ENCODE results near the gene XRCC6.
"Not testable (repeated sequence)": the region's sequence is repeated elsewhere in the genome, so short reads cannot be mapped to it uniquely, and the experiment has no call there.

Gene XRCC6

DNA sequence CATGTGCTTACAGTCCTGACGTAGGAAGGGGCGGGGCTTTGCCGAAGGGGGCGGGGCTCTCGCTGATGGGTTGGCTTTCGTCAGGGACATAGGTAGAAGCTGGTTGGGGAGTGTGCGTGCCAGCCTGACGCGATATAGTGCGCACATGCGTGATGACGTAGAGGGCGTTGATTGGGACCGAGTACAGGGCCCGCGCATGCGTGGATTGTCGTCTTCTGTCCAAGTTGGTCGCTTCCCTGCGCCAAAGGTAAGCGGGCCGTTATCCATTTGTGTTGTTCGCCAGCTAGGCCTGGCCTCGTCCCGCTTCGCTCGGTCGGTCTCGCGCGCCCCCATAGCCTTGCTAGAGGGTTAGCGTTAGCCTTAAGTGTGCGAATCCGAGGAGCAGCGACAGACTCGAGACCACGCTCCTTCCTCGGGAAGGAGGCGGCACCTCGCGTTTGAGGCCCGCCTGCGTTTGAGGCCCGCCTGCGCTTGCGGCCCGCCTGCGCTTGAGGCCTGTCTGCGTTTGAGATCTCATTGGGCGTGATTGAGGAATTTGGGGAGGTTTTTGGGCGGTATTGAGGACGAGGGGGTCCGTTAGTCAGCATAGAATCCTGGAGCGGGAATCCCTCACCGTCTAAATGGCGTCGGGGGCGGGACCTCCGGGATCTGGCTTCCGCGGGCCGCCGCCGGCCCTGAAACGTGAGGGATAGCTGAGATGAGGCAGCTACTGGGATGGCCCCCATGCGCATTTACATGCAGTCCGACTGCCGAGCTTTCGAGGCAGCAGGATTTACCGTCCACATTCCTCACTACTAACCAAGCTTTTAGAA, at the start of gene XRCC6:
XRCC6 (plus strand) TSS at position 197 of the 812 bp plus-strand sequence. CDS start 710 bp downstream, outside the sequence.
- Mint-ChIP-seq H3K4me3 (peak within 1 kb of the TSS; percentile 99), H3K36me3 (peaks cover 94% of the 10 kb centered on the region), H3K9me3 (no peaks in the 10 kb centered on the region), H3K27ac (peak within 1 kb of the TSS; percentile 99), H3K4me1 (peaks cover 49% of the 10 kb centered on the region)
- DNase-seq (ENCODE audit: low spot score in 2 of 2) (peak; percentile 99 to 100), ATAC-seq (peak; percentile 94)

DNA sequence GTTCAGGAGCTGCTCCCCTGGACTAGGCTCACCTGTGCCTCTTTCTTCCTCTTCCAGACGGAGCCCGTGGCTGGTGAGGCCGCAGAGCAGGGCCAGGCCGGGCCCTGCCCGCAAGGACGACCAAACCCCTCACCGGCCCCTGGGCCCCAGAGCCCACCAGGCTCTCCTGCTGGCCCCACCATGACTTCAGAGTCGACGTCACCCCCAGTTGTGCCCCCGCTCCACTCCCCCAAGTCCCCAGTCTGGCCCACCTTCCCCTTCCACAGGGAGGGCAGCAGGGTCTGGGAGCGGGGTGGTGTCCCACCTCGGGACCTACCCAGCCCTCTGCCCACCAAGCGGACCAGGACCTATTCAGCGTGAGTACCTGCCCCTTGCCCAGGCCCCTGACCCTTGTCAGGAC, 49.3 kb upstream of the XRCC6 start:
- DNase-seq (ENCODE audit: low spot score in 2 of 2), result no peak
- no peak for ATAC-seq
- Mint-ChIP-seq H3K27ac (no peak overlapping the region), H3K9me3 (no peaks in the 10 kb centered on the region), H3K4me3 (no peak overlapping the region), H3K4me1 (no peaks in the 10 kb centered on the region), H3K36me3 (peaks cover 2% of the 10 kb centered on the region)

DNA sequence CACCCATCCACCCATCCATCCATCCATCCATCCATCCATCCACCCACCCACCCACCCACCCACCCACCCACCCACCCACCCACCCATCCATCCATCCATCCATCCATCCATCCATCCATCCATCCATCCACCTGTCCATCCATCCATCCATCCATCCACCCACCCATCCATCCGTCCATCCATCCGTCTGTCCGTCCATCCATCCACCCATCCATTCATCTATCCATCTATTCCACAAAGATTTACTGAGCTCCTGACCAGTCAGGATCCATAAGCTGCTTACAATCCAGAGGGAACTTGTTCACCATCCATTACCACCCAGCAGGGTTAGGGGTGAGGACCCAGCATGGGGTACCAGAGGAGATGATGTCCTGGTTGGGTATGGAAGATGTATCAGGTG, 48.8 kb upstream of the XRCC6 start:
- not testable (repeated sequence) for H3K27ac Mint-ChIP-seq; H3K4me3 Mint-ChIP-seq; H3K36me3 Mint-ChIP-seq; ATAC-seq; DNase-seq (ENCODE audit: low spot score in 2 of 2); H3K9me3 Mint-ChIP-seq; H3K4me1 Mint-ChIP-seq

DNA sequence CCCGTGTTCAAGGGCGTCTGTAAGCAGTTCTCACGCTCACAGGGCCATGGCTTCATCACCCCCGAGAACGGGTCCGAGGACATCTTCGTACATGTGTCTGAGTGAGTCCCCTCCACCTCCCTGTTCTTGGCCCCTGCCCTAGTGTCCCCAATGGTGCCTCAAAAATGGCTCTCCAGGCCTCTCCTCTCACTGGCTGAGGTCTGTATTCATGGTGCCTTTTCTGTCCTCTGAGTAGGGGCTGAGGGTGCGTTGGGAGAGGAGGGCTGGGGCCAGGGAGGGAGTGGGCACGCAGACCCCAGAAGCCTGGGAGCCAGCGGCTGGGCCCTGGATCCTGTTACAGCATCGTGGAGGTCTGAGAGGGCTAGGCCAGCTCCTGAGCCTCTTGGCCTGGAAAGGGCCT, 47.4 kb upstream of the XRCC6 start:
- no peak overlapping the region for H3K4me3 Mint-ChIP-seq
- ATAC-seq (no peak), DNase-seq (ENCODE audit: low spot score in 2 of 2) (no peak)
- H3K9me3 Mint-ChIP-seq, result no peaks in the 10 kb centered on the region
- no peaks in the 10 kb centered on the region for H3K4me1 Mint-ChIP-seq
- H3K27ac Mint-ChIP-seq, result no peak overlapping the region
- H3K36me3 Mint-ChIP-seq, result peaks cover 7% of the 10 kb centered on the region

DNA sequence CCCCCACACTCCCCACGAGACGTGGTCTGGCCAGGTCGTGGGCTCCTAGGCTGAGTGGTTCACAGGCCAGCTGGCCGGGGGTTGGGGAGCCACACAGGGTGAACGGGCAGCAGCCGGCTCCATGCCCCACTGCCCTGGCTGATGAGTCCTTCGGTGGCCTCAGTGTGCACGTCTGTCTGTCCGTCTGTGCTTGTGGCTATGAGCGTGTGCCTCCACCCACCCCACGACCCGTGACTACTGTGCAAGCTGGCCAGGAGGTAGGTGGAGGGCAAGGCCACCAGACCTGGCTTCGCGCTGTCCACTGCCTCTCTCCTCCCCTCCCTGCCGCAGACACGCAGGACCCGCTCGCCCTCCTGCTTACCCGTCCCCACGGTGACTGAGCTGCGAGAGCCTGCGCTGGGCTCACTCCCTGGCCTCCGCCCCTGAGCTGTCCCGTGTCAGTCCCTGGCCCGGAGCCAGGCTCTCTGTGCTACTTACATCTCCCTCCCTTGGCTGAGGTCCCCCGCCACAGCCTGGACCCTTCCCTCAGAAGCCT, 46.2 kb upstream of the XRCC6 start:
- Mint-ChIP-seq H3K4me3 (no peak overlapping the region), H3K27ac (no peak overlapping the region), H3K9me3 (no peaks in the 10 kb centered on the region), H3K36me3 (peaks cover 11% of the 10 kb centered on the region), H3K4me1 (no peaks in the 10 kb centered on the region)
- DNase-seq (ENCODE audit: low spot score in 2 of 2) (no peak), ATAC-seq (no peak)

DNA sequence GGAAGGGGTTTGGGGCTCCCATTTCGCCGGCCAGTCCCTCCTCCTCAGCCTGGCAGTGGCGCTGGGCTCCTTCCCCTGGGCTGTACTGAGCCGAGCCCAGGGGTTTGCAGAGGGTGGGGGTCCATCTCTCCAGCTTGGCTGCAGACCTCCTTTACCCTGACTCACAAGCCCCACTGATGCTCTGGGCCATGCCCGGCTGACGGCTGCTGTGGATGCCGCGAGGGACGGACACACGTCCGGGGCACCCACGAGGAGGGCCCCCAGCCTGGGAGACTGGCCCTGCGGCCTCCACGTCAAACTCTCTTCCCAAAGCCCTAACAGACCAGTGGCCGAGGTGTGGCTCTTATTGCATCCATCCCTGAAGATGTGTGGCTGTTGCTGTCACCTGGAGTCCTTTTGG, 45.6 kb upstream of the XRCC6 start:
- H3K9me3 Mint-ChIP-seq, result no peaks in the 10 kb centered on the region
- no peak overlapping the region for H3K27ac Mint-ChIP-seq
- no peak for ATAC-seq
- DNase-seq (ENCODE audit: low spot score in 2 of 2), result no peak
- no peak overlapping the region for H3K4me3 Mint-ChIP-seq
- H3K36me3 Mint-ChIP-seq, result peaks cover 11% of the 10 kb centered on the region
- no peaks in the 10 kb centered on the region for H3K4me1 Mint-ChIP-seq

DNA sequence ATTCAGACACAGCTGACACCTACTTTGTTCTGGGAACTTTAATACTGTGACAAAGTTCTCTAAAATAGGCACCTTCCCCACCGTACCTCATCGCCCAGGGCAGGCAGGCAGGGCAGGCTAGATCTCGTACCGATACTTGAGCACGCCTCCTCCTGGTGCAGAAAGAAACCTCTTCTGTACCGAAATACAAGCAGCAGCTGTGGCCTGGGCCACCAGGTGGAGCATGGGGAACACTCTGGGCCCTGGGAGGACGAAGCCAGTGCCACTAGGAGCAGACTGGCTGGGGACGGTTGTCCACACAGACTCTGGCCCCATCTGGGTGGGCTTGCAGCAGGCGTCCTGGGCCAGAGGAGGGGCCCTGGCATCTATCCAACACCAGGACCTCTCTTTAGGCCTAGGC, 44.2 kb upstream of the XRCC6 start:
- no peak overlapping the region for H3K4me3 Mint-ChIP-seq
- DNase-seq (ENCODE audit: low spot score in 2 of 2) (no peak), ATAC-seq (peak; percentile 57)
- H3K9me3 Mint-ChIP-seq, result no peaks in the 10 kb centered on the region
- no peaks in the 10 kb centered on the region for H3K4me1 Mint-ChIP-seq
- H3K36me3 Mint-ChIP-seq, result peaks cover 17% of the 10 kb centered on the region
- H3K27ac Mint-ChIP-seq, result no peak overlapping the region

DNA sequence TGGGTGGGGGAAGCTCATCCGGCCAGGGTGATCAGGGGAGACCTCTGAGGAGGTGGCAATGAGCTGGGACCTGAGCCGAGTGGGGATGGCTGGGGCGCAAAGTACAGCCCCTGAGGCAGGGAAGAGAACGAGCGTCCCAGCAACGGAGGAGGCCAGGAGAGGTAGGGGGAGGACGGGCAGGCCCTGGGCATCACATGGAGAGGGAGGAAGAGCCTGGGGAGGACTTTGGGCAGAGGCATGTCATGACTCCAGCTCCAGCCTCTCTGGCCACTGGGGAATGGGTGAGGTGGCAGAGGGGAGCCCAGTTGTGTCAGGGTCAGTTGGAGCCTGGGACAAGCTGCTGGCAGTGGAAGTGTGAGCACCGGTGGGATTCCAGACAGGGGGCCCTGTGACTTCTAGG, 43.0 kb upstream of the XRCC6 start:
- peaks cover 28% of the 10 kb centered on the region for H3K36me3 Mint-ChIP-seq
- no peak overlapping the region for H3K27ac Mint-ChIP-seq
- DNase-seq (ENCODE audit: low spot score in 2 of 2) (no peak), ATAC-seq (no peak)
- no peak overlapping the region for H3K4me3 Mint-ChIP-seq
- H3K4me1 Mint-ChIP-seq, result no peaks in the 10 kb centered on the region
- no peaks in the 10 kb centered on the region for H3K9me3 Mint-ChIP-seq

DNA sequence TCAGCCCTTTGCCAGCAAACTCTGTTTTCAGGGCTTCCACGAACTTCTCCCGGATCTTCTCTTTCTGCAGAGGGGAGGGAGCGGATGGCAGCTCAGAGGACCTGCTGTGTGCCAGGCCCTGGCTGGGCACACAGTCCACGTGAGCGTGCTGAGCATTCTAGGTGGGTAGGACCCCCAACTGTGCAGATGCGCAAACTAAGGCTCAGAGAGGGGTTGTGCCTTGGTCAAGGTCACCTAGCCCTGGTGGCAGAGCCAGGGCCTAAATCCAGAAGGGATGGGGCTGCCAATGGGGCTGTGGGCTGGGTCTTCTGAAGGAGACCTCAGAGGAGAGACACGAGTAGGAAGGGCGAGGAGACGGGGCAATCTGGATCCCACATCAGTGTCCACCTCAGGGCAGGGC, 42.3 kb upstream of the XRCC6 start:
- Mint-ChIP-seq H3K9me3 (no peaks in the 10 kb centered on the region), H3K4me1 (no peaks in the 10 kb centered on the region), H3K27ac (no peak overlapping the region), H3K4me3 (no peak overlapping the region), H3K36me3 (peaks cover 34% of the 10 kb centered on the region)
- no peak for DNase-seq (ENCODE audit: low spot score in 2 of 2)
- ATAC-seq, result no peak

DNA sequence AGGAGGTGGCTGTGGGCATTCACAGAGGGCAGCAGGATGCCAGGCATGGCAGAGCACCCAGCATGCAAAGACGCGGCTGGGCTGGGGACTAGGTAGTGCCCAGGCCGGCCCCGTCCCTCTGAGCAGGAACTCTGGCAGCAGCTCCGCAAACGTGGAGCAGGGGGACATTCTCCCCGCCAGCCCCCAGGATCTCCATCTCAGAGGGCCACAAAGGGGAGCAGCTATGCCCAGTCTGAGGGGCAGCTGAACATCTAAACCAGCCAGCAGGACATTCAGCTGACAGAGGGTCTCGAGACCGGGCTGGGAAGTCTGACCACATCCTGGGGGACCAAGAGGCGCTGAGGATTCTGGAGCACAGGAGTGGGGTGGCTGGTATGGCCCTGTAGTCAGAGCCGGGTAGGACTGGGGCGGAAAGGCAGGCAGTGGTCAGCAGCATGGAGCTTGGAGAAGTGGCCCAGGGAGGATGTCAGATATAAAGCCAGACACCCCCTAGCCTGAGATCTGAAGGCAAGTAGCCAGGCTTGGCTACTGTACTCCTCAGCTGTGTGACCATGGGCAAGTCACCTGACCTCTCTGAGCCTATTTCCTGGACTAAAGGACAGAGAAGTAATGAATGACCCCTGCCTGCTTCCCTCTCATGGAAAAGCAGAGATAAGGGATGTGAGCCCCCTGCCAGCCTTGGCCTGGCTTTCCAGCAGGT, 41.6 kb upstream of the XRCC6 start:
- H3K36me3 Mint-ChIP-seq, result peaks cover 40% of the 10 kb centered on the region
- no peak for DNase-seq (ENCODE audit: low spot score in 2 of 2)

DNA sequence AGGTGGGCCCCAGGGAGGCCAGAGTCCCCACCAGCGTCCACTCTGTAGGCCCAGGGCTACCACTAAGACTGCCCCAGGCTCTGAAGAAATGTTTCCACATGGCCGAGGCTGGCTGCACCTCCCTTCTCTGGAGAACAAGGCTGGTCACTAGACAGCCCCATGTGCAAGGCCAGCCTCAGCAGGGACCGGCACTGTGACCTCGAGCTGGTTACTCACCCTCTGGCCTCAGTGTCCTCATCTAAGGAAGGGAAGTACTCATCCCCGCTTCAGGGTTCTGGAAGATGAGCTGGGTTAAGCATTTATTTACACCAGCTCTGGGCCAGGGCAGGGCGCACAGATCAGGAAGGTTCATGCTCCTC, 41.1 kb upstream of the XRCC6 start:
- H3K27ac Mint-ChIP-seq, result no peak overlapping the region
- H3K36me3 Mint-ChIP-seq, result peaks cover 41% of the 10 kb centered on the region
- no peak for ATAC-seq
- no peaks in the 10 kb centered on the region for H3K9me3 Mint-ChIP-seq
- H3K4me3 Mint-ChIP-seq, result no peak overlapping the region
- no peak for DNase-seq (ENCODE audit: low spot score in 2 of 2)
- H3K4me1 Mint-ChIP-seq, result peaks cover 5% of the 10 kb centered on the region

More for the DNA sequence above, 41.6 kb upstream of the XRCC6 start:
- Mint-ChIP-seq H3K9me3 (no peaks in the 10 kb centered on the region), H3K4me1 (no peaks in the 10 kb centered on the region), H3K27ac (no peak overlapping the region), H3K4me3 (no peak overlapping the region)
- no peak for ATAC-seq

DNA sequence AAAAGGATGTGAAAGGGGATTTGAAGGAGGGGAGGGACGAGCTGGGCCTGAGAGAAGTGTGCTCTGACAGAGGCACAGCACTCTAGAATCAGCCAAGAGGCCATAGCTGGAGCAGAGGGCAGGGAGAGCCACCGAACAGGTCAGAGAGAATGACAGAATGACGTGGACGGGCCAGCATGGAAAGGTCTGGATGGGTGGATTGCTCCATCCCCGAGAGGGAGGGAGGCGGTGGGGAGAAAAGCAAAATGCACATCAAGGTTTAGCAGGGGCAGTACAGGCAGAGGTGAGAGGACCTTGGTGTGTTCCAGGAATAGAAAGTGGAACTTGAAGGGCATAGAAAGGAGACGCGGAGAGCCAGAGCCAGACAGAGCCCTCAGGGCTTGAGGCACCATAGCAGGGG, 38.4 kb upstream of the XRCC6 start:
- DNase-seq (ENCODE audit: low spot score in 2 of 2), result no peak

DNA sequence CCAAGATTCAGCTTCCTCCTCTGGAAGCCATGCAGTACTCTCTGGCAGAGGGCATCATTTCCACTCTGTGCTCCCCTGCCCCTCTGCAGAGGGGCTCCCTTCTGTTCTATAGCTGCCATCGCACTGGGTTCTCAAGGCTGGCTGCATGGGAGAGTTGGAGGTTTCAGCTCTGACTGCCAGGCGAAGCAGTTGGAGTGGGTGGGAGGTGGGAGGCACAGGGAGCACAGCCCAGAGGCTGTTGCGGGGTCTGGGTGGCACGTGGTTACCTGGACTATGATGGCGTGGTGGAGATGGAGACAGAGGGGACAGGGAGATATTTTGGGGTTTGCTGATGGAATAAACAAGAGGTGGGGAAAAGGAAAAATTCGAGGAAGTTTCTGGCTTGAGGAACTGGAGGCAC, 36.2 kb upstream of the XRCC6 start:
- H3K9me3 Mint-ChIP-seq, result no peaks in the 10 kb centered on the region
- peaks cover 30% of the 10 kb centered on the region for H3K4me1 Mint-ChIP-seq
- H3K27ac Mint-ChIP-seq, result peak overlapping the region; percentile 48
- DNase-seq (ENCODE audit: low spot score in 2 of 2), result no peak
- peaks cover 39% of the 10 kb centered on the region for H3K36me3 Mint-ChIP-seq
- ATAC-seq, result no peak
- H3K4me3 Mint-ChIP-seq, result no peak overlapping the region

More for the DNA sequence above, 38.4 kb upstream of the XRCC6 start:
- Mint-ChIP-seq H3K4me3 (no peak overlapping the region), H3K36me3 (peaks cover 35% of the 10 kb centered on the region), H3K4me1 (peaks cover 11% of the 10 kb centered on the region), H3K9me3 (no peaks in the 10 kb centered on the region), H3K27ac (peak overlapping the region; percentile 12)
- no peak for ATAC-seq

DNA sequence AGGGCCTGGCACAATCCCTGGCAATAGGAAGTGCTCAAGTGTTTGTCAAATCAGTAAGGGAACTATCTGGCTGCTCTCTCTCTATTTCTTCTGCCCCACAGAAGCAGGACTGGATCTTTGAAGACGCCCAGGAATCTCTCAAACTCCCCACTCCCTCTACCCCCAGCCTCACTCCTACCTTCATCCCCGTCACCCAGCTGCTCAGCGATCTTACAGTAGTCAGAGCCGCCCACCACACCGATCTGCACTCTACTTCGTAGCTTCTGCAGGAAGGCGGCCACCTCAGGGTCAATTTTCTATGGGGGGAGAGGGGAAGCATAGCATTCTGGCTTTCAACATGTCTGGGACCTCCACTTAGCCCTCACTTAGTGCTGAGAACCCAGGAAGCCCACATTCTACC, 35.2 kb upstream of the XRCC6 start:
- peaks cover 39% of the 10 kb centered on the region for H3K36me3 Mint-ChIP-seq
- DNase-seq (ENCODE audit: low spot score in 2 of 2), result no peak
- H3K27ac Mint-ChIP-seq, result peak overlapping the region; percentile 69
- H3K4me1 Mint-ChIP-seq, result peaks cover 30% of the 10 kb centered on the region
- H3K9me3 Mint-ChIP-seq, result no peaks in the 10 kb centered on the region
- no peak overlapping the region for H3K4me3 Mint-ChIP-seq
- ATAC-seq, result no peak

DNA sequence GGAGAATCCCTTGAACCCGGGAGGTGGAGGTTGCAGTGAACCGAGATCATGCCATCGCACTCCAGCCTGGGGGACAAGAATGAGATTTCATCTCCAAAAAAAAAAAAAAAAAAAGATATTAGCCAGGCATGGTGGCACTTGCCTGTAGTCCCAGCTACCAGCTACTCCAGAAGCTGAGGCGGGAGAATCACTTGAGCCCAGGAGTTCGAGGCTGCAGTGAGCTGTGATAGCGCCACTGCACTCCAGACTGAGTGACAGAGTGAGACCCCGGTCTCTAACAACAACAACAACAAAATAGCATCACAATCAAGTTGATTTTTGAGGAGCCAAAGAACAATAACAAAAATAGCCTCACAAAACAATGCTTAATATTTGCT, 33.8 kb upstream of the XRCC6 start:
- Mint-ChIP-seq H3K4me1 (peaks cover 30% of the 10 kb centered on the region), H3K36me3 (peaks cover 28% of the 10 kb centered on the region), H3K27ac (no peak overlapping the region), H3K9me3 (no peaks in the 10 kb centered on the region), H3K4me3 (no peak overlapping the region)
- DNase-seq (ENCODE audit: low spot score in 2 of 2) (no peak), ATAC-seq (no peak)
